GM12878 (cell line): ENCODE data around the gene MTHFS. TPM values are rescaled to one million over a fixed set of nuclear protein-coding genes. Genes with fewer than 3 reads are reported as not detected.

Experiments
- ATAC-seq: fragments of 200-7000 bp; cut with Tn5 transposase; 3 replicates; pipeline ENCODE4 v1.9.1; 2020; ENCODE audit warnings: mild to moderate bottlenecking, moderate library complexity
- BruUV-seq: library from RNA; stranded (reverse); fragments of 400-500 nt; replicated peaks from 2 replicates; lab custom pipeline; 2021; lab: Mats Ljungman, UMichigan
- CTCF ChIA-PET: fragments of 300-600 bp; sonication (Branson Sonifier 250); formaldehyde crosslinking; extraction: SDS; loops from one replicate; lab custom pipeline; 2021; ENCODE audit warnings: inconsistent platforms; lab: Yijun Ruan, JAX
- POLR2A ChIA-PET: fragments of 350-600 bp; formaldehyde crosslinking; extraction: SDS; loops from one replicate; lab custom pipeline; 2021; ENCODE audit warnings: inconsistent platforms; lab: Charles Lee
- RAD21 ChIA-PET: fragments of 300-600 bp; sonication (Branson Sonifier 250); formaldehyde crosslinking; loops from one replicate; lab custom pipeline; 2023; ENCODE audit warnings: antibody characterized with exemption; ENCODE audit not compliant: unreplicated experiment; lab: Charles Lee
- SMC1A ChIA-PET: fragments of 300-600 bp; sonication (Branson Sonifier 250); formaldehyde crosslinking; loops from one replicate; lab custom pipeline; 2023; ENCODE audit not compliant: unreplicated experiment, uncharacterized antibody; lab: Charles Lee
- DNase-seq: peaks from one replicate; pipeline ENCODE4 v3.0.0-alpha.2; 2011; ENCODE audit warnings: low read depth, low spot score
- FAIRE-seq: peaks from 3 replicates; lab custom pipeline; 2011; peaks lifted over from hg19 to GRCh38; lab: Jason Lieb, UNC
- H2AFZ ChIP-seq: 2 replicates; pipeline ENCODE4 v1.6.0; 2011; ENCODE audit warnings: low read depth, low read length, control low read depth; ENCODE audit not compliant: control insufficient read depth
- H3K27ac ChIP-seq: 2 replicates; pipeline ENCODE4 v1.5.1; 2011; ENCODE audit warnings: control low read depth; ENCODE audit not compliant: control insufficient read depth, insufficient read depth
- H3K27me3 ChIP-seq, 2 experiments: replicated peaks in 1 of 2; 2 replicates each; pipeline versions ENCODE4 v1.6.0 to v1.6.1; 2011; ENCODE audit warnings: low read length in 1 of 2; ENCODE audit not compliant: control insufficient read depth in 2 of 2, insufficient read depth in 2 of 2
- H3K36me3 ChIP-seq, 2 experiments: 2 replicates each; pipeline ENCODE4 v1.5.1; 2011; ENCODE audit warnings: low read length in 1 of 2; ENCODE audit not compliant: control insufficient read depth in 2 of 2, insufficient read depth in 2 of 2
- H3K4me1 ChIP-seq: 2 replicates; pipeline ENCODE4 v1.6.1; 2011; ENCODE audit warnings: mild to moderate bottlenecking, low read length, moderate library complexity, mixed read lengths; ENCODE audit not compliant: control insufficient read depth, insufficient read depth
- H3K4me2 ChIP-seq: 2 replicates; pipeline ENCODE4 v1.6.0; 2011; ENCODE audit warnings: control low read depth; ENCODE audit not compliant: control insufficient read depth, insufficient read depth
- H3K4me3 ChIP-seq: fragments of 200-600 bp; sonication (generic); 2 replicates; pipeline ENCODE4 v1.5.1; 2016
- H3K79me2 ChIP-seq: 2 replicates; pipeline ENCODE4 v1.6.0; 2011; ENCODE audit warnings: low read length; ENCODE audit not compliant: control insufficient read depth, insufficient read depth
- H3K9ac ChIP-seq: 2 replicates; pipeline ENCODE4 v1.8.0; 2011; ENCODE audit warnings: low read length, control low read depth, mixed read lengths; ENCODE audit not compliant: control insufficient read depth, insufficient read depth
- H3K9me3 ChIP-seq: replicated peaks from 3 replicates; pipeline ENCODE4 v1.5.1; 2011; ENCODE audit warnings: mild to moderate bottlenecking, low read length; ENCODE audit not compliant: control insufficient read depth, insufficient read depth
- H4K20me1 ChIP-seq: 2 replicates; pipeline ENCODE4 v1.6.0; 2011; ENCODE audit not compliant: control insufficient read depth, insufficient read depth
- BCL11A ChIP-seq: IDR thresholded peaks from 2 replicates; pipeline ENCODE4 v1.6.1; 2011; ENCODE audit warnings: low read depth, low read length
- CHD4 ChIP-seq: fragments of 200-600 bp; sonication (generic); IDR thresholded peaks from 2 replicates; pipeline ENCODE4 v1.6.1; 2016; ENCODE audit warnings: mild to moderate bottlenecking
- JUNB ChIP-seq: IDR thresholded peaks from 2 replicates; pipeline ENCODE4 v1.6.1; 2016; ENCODE audit warnings: antibody characterized with exemption, mild to moderate bottlenecking
- NR2F1 ChIP-seq: fragments of 450-650 bp; conservative IDR thresholded peaks from 2 replicates; pipeline ENCODE4 v1.6.1; 2017; ENCODE audit warnings: mild to moderate bottlenecking
- PAX8 ChIP-seq: fragments of 450-650 bp; IDR thresholded peaks from 2 replicates; pipeline ENCODE4 v1.6.1; 2017; ENCODE audit warnings: mild to moderate bottlenecking, moderate library complexity
- POLR2AphosphoS2 ChIP-seq: IDR thresholded peaks from 2 replicates; pipeline ENCODE4 v1.6.1; 2011; ENCODE audit warnings: low read depth, mild to moderate bottlenecking, low read length, improper control_type of control experiment, moderate library complexity
- POU2F2 ChIP-seq: IDR thresholded peaks from 3 replicates; pipeline ENCODE4 v1.6.1; 2011; ENCODE audit warnings: low read depth, mild to moderate bottlenecking, low read length, borderline replicate concordance
- RB1 ChIP-seq: fragments of 450-650 bp; formaldehyde crosslinking; IDR thresholded peaks from 2 replicates; pipeline ENCODE4 v1.6.1; 2017; ENCODE audit warnings: mild to moderate bottlenecking, borderline replicate concordance
- ZNF217 ChIP-seq: fragments of 450-650 bp; IDR thresholded peaks from 2 replicates; pipeline ENCODE4 v1.6.1; 2017; ENCODE audit warnings: antibody characterized with exemption, mild to moderate bottlenecking
- ZNF24 ChIP-seq: fragments of 450-650 bp; IDR thresholded peaks from 2 replicates; pipeline ENCODE4 v1.6.1; 2017; ENCODE audit warnings: antibody characterized with exemption, mild to moderate bottlenecking
- ZNF592 ChIP-seq: fragments of 450-650 bp; IDR thresholded peaks from 2 replicates; pipeline ENCODE4 v1.6.1; 2017; ENCODE audit warnings: mild to moderate bottlenecking, moderate library complexity
- WGBS: methylation state at CpG from one replicate; pipeline ENCODE4 v1.1.6; 2016; ENCODE audit warnings: low lambda C conversion rate; ENCODE audit not compliant: insufficient replicate concordance, insufficient coverage; ENCODE audit errors: missing lambda C conversion rate; 5-methylcytosine and 5-hydroxymethylcytosine counted together
- in situ Hi-C: fragments of 300-500 bp; cut with MboI; formaldehyde crosslinking; loops from 9 replicates; pipeline ENCODE4 v1.14.3; 2018; ENCODE audit warnings: mixed read lengths
- intact Hi-C: fragments of 100-400 bp; cut with micrococcal nuclease; formaldehyde crosslinking; loops from one replicate; pipeline ENCODE4 v1.14.2; 2022; ENCODE audit not compliant: unreplicated experiment
- polyA plus RNA-seq, 11 experiments: library from polyadenylated mRNA; depleted of rRNA in 4 of 11; unstranded in 6 of 11; stranded (reverse) in 5 of 11; fragments of >200 nt; fragmentation: Nextera tagmentation in 4 of 11; fragmentation: Illumina TruSeq in 1 of 11; extraction: Ambion mirVana in 4 of 11; extraction: Trizol in 1 of 11; gene quantifications; 1 replicate in 1 of 11; 2 replicates in 10 of 11; pipeline versions ENCODE4 v1.2.1 to v1.2.3, GENCODE V29; 2011 to 2016; ENCODE audit warnings: inconsistent platforms in 2 of 11, missing spikeins in 2 of 11, low read depth in 1 of 11
- total RNA-seq, 4 experiments: library from RNA; depleted of rRNA in 3 of 4; stranded (reverse); fragments of >200 nt in 3 of 4; fragmentation: Illumina TruSeq in 1 of 4; extraction: Trizol in 1 of 4; gene quantifications; 2 replicates each; pipeline versions ENCODE4 v1.2.1 to v1.2.3, GENCODE V29; 2013 to 2021
- TF ChIP-seq, protein P1 (sequence below): fragments of 450-650 bp; IDR thresholded peaks from 2 replicates; pipeline ENCODE4 v1.6.1; 2017; ENCODE audit warnings: antibody characterized with exemption, mild to moderate bottlenecking, moderate library complexity
- TF ChIP-seq, protein P2 (sequence below): fragments of 450-650 bp; IDR thresholded peaks from 2 replicates; pipeline ENCODE4 v1.6.1; 2016; ENCODE audit warnings: mild to moderate bottlenecking

Gene MTHFS
- total and polyA plus RNA-seq, 10 of the 15 experiments (the other 5 are each of a cell fraction or from before 2014, with no cell fraction given), result 14.0 to 81.9 (median 31.8) TPM

DNA sequence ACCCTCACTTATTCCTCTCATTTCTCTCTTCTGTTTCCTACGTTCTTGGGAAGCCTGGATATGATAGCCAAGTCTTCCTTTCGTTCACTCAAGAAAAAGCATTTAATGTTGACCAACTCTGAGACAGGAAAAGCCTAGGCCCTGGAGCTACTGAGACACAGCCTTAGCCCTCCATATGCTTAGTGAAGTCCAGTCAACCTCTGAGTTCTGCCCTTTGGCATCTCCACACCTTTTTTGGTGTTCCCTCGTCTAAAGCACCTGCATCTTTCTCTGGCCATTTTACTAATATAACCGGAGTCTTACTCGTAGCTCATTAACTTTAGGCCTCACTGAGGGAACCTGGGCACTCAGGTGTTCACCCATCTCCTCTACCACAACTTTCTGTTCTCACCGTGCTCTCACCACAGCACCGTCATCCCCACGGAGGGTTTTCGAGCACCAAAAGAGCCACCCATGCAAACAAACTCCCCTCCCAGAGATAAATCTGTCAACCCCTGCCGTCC is 632 bp downstream of the MTHFS start (continued):
- TF ChIP-seq NR2F1, result no peak

DNA sequence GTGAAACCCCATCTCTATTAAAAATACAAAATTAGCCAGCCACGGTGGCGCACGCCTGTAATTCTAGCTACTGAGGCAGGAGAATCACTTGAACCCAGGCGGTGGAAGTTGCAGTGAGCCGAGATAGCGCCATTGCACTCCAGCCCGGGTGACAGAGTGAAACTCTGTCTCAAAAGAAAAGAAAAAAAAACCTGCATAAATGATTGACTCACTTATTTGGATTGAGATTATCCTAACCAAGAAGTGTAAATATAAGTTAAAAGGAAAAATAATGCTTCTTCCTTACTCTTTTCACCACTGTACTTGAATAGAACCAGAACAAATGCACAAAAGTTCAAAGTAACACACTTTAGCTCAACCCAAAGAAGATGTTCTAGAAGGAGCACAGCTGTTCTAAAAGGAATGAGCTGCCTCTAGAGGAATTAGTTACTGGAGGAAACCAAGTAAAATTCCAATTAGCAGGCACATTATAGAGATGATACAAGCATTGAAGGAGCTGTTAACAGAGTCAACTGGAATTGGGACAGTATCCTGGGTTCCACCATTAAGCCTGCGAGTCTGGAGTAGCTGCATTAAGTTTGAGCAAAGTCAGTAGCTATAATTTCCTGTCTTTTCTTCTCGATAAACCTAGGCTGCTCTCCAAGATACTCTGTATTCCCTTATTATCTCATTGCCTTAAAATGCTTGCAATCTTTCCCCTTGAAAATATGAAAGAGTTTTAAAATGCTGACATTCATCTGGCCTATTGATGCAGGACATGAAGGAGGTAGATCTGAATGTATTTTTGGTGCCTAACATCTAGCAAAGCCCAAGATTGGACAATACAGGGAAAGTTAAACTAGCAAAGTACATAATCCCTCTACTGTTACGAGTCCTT is 9.5 kb downstream of the MTHFS start:
- in situ Hi-C loops, result no loop called here
- intact Hi-C loops, result no loop called here
- Histone ChIP-seq H2AFZ (no peak overlapping the region), H3K27me3 (no peaks in the 10 kb centered on the region), H3K9me3 (no peaks in the 10 kb centered on the region), H3K9ac (no peak overlapping the region), H3K79me2 (peaks cover 4% of the 10 kb centered on the region; the same call in 1 of the 2 replicates), H3K36me3 (peaks cover 0 to 17% of the 10 kb centered on the region in 2 experiments; a peak in 2 of 4 replicates), H3K4me2 (no peak overlapping the region), H4K20me1 (no peaks in the 10 kb centered on the region), H3K4me3 (no peak overlapping the region), H3K4me1 (peaks cover 5% of the 10 kb centered on the region), H3K27ac (no peak overlapping the region)
- ChIA-PET CTCF (interaction anchor here (0.6 to 2.0 kb wide), 7 partner anchors 20 to 560 kb away, joined by 3 to 5 read pairs (median 4); no protein-coding TSS in a partner anchor), SMC1A (interaction anchor here (0.6 to 2.1 kb wide), 11 partner anchors 9 to 285 kb away, joined by 3 to 11 read pairs (median 4); no protein-coding TSS in a partner anchor), POLR2A (interaction anchor here (0.9 to 1.6 kb wide), 3 partner anchors 10 to 105 kb away, joined by 3 to 4 read pairs (median 4); partner anchors contain the start of gene MTHFS), RAD21 (interaction anchor here (1.3 to 1.4 kb wide), 2 partner anchors 12 to 106 kb away, joined by 4 read pairs; no protein-coding TSS in a partner anchor)
- no peak for FAIRE-seq
- no peak for ATAC-seq
- no TSS peak for BruUV-seq
- DNase-seq, result no peak
- WGBS, result 93% methylated on average over 10 of the region's 10 CpGs
- TF ChIP-seq POLR2AphosphoS2 (no peak), POU2F2 (no peak), ZNF217 (no peak), BCL11A (no peak), ZNF592 (no peak), CHD4 (no peak), PAX8 (no peak), ZNF24 (no peak), RB1 (no peak), JUNB (no peak)
- TF ChIP-seq, protein P1, sequence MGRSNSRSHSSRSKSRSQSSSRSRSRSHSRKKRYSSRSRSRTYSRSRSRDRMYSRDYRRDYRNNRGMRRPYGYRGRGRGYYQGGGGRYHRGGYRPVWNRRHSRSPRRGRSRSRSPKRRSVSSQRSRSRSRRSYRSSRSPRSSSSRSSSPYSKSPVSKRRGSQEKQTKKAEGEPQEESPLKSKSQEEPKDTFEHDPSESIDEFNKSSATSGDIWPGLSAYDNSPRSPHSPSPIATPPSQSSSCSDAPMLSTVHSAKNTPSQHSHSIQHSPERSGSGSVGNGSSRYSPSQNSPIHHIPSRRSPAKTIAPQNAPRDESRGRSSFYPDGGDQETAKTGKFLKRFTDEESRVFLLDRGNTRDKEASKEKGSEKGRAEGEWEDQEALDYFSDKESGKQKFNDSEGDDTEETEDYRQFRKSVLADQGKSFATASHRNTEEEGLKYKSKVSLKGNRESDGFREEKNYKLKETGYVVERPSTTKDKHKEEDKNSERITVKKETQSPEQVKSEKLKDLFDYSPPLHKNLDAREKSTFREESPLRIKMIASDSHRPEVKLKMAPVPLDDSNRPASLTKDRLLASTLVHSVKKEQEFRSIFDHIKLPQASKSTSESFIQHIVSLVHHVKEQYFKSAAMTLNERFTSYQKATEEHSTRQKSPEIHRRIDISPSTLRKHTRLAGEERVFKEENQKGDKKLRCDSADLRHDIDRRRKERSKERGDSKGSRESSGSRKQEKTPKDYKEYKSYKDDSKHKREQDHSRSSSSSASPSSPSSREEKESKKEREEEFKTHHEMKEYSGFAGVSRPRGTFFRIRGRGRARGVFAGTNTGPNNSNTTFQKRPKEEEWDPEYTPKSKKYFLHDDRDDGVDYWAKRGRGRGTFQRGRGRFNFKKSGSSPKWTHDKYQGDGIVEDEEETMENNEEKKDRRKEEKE, result no peak
- TF ChIP-seq, protein P2, sequence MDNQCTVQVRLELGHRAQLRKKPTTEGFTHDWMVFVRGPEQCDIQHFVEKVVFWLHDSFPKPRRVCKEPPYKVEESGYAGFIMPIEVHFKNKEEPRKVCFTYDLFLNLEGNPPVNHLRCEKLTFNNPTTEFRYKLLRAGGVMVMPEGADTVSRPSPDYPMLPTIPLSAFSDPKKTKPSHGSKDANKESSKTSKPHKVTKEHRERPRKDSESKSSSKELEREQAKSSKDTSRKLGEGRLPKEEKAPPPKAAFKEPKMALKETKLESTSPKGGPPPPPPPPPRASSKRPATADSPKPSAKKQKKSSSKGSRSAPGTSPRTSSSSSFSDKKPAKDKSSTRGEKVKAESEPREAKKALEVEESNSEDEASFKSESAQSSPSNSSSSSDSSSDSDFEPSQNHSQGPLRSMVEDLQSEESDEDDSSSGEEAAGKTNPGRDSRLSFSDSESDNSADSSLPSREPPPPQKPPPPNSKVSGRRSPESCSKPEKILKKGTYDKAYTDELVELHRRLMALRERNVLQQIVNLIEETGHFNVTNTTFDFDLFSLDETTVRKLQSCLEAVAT, result no peak
